ENCODE measurements around the gene CAPN9.

Gene CAPN9

GRCh38 chr1:230768903-230769570 is 21.8 kb downstream of the CAPN9 start:
- DNase-seq (ENCODE audit: low read depth) = no peak

GRCh38 chr1:230770317-230770716 is 23.1 kb downstream of the CAPN9 start:
- DNase-seq (ENCODE audit: low read depth) = no peak

- DNase-seq (ENCODE audit: low read depth) = no peak
Measured at GRCh38 chr1:230771773-230772354, 24.7 kb downstream of the CAPN9 start.

- no peak for DNase-seq (ENCODE audit: low read depth)
Measured at GRCh38 chr1:230772457-230773395, 25.5 kb downstream of the CAPN9 start.

- DNase-seq (ENCODE audit: low read depth) = no peak
Measured at GRCh38 chr1:230773396-230774033, 26.3 kb downstream of the CAPN9 start.

- DNase-seq (ENCODE audit: low read depth) = no peak
Measured at GRCh38 chr1:230778916-230779590, 31.9 kb downstream of the CAPN9 start.

GRCh38 chr1:230781131-230781530 is 33.9 kb downstream of the CAPN9 start:
- no peak for DNase-seq (ENCODE audit: low read depth)

GRCh38 chr1:230781594-230781993 is 34.4 kb downstream of the CAPN9 start:
- DNase-seq (ENCODE audit: low read depth) = no peak

- DNase-seq (ENCODE audit: low read depth) = no peak
Measured at GRCh38 chr1:230784163-230784562, 37.0 kb downstream of the CAPN9 start.

GRCh38 chr1:230785636-230786384 is 38.6 kb downstream of the CAPN9 start:
- no peak for DNase-seq (ENCODE audit: low read depth)

GRCh38 chr1:230786385-230786753 is 39.2 kb downstream of the CAPN9 start:
- no peak for DNase-seq (ENCODE audit: low read depth)

GRCh38 chr1:230787471-230787870 is 40.3 kb downstream of the CAPN9 start:
- no peak for DNase-seq (ENCODE audit: low read depth)

- no peak for DNase-seq (ENCODE audit: low read depth)
Measured at GRCh38 chr1:230788561-230789275, 41.5 kb downstream of the CAPN9 start.

GRCh38 chr1:230790026-230790425 is 42.8 kb downstream of the CAPN9 start:
- DNase-seq (ENCODE audit: low read depth) = no peak

GRCh38 chr1:230791986-230792564 is 44.9 kb downstream of the CAPN9 start:
- DNase-seq (ENCODE audit: low read depth) = no peak

- DNase-seq (ENCODE audit: low read depth) = no peak
Measured at GRCh38 chr1:230792691-230793462, 45.7 kb downstream of the CAPN9 start.

- no peak for DNase-seq (ENCODE audit: low read depth)
Measured at GRCh38 chr1:230793463-230793745, 46.2 kb downstream of the CAPN9 start.

GRCh38 chr1:230794431-230794830 is 47.2 kb downstream of the CAPN9 start:
- no peak for DNase-seq (ENCODE audit: low read depth)

- DNase-seq (ENCODE audit: low read depth) = no peak
Measured at GRCh38 chr1:230794871-230795605, 47.9 kb downstream of the CAPN9 start.
